Left lung (tissue), 10 donors: ENCODE data around the gene NLN. TPM values are rescaled to one million over a fixed set of nuclear protein-coding genes. Genes with fewer than 3 reads are reported as not detected.

Source experiments
- ATAC-seq: fragments of 200-7000 bp; cut with Tn5 transposase; one replicate; pipeline ENCODE4 v1.9.1; 2020; ENCODE audit warnings: moderate library complexity
- DNase-seq, 4 donors: peaks; one replicate each; pipeline ENCODE4 v3.0.0-alpha.2; 2013 to 2020
- H3K27ac ChIP-seq, 2 donors: fragments of 200-600 bp; sonication (generic) in 1 of 2; one replicate each; pipeline versions ENCODE4 v1.5.0 to v1.8.0; 2020 to 2021
- H3K27me3 ChIP-seq, 2 donors: fragments of 200-600 bp; sonication (generic) in 1 of 2; one replicate each; pipeline versions ENCODE4 v1.5.0 to v1.8.0; 2020 to 2021
- H3K36me3 ChIP-seq, 2 donors: fragments of 200-600 bp; sonication (generic) in 1 of 2; one replicate each; pipeline versions ENCODE4 v1.5.0 to v1.8.0; 2020 to 2021
- H3K4me1 ChIP-seq, 2 donors: fragments of 200-600 bp; one replicate each; pipeline ENCODE4 v1.8.0; 2021
- H3K4me3 ChIP-seq, 2 donors: fragments of 200-600 bp; sonication (generic) in 1 of 2; one replicate each; pipeline versions ENCODE4 v1.5.0 to v1.8.0; 2020 to 2021; ENCODE audit warnings: mild to moderate bottlenecking in 1 of 2
- H3K9me3 ChIP-seq, 2 donors: fragments of 200-600 bp; sonication (generic) in 1 of 2; one replicate each; pipeline versions ENCODE4 v1.5.0 to v1.8.0; 2020 to 2021
- intact Hi-C, 2 donors: fragments of 100-400 bp; cut with DNase I; formaldehyde crosslinking; loops; one replicate each; pipeline versions ENCODE4 v1.11.2 to v1.14.2; 2022
- polyA plus RNA-seq, 6 donors: library from polyadenylated mRNA; unstranded; fragments of 120-200 nt; gene quantifications; one replicate each; pipeline ENCODE4 v1.2.1, GENCODE V29; 2013; ENCODE audit not compliant: insufficient read length in 6 of 6
- total RNA-seq, 2 donors: library from RNA; stranded (reverse); fragmentation: NEBNext Ultra II Directional; extraction: Animal tissue kit (Norgen Biotek cat#: 25700); gene quantifications; one replicate each; pipeline ENCODE4 v1.2.1, GENCODE V29; 2021
- TF ChIP-seq, protein P1 (sequence below), 2 donors: fragments of 200-600 bp; sonication (generic) in 1 of 2; IDR thresholded peaks; one replicate each; pipeline versions ENCODE4 v1.5.0 to v1.8.0; 2021; ENCODE audit warnings: antibody characterized with exemption in 2 of 2
- donor health status: DM: no; HTN: yes; CAD: no.
- donor health status: DM: no; HTN: no; CAD: no.

Gene NLN
- total and polyA plus RNA-seq, 8 donors, result 18.0 to 29.1 (median 22.3) TPM

GRCh38 chr5:65809817-65810531, 88.0 kb downstream of the NLN start:
- no peak overlapping the region for H3K27ac ChIP-seq
- peaks cover 0 to 22% of the 10 kb centered on the region in 2 donors for H3K36me3 ChIP-seq

DNA sequence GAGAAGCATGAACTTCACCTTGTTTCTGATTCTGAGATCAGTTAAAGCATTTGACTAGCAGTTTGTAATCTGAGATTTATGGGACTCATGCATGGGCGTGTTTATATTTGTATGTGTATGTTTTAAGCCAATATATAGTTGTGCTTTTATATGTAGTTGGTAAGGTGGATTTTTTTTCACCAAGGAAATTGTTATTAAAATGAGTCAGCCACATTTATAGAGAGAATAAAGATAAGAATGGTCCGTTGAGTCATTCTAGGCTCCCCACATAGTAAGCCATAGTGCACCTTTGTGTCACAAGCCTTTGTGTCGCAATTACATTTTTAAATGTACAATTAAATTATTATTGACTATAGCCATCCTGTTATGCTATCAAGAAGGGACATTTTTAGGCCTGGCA, 89.0 kb downstream of the NLN start:
- no peak overlapping the region for H3K27ac ChIP-seq
- TF ChIP-seq, protein P1, sequence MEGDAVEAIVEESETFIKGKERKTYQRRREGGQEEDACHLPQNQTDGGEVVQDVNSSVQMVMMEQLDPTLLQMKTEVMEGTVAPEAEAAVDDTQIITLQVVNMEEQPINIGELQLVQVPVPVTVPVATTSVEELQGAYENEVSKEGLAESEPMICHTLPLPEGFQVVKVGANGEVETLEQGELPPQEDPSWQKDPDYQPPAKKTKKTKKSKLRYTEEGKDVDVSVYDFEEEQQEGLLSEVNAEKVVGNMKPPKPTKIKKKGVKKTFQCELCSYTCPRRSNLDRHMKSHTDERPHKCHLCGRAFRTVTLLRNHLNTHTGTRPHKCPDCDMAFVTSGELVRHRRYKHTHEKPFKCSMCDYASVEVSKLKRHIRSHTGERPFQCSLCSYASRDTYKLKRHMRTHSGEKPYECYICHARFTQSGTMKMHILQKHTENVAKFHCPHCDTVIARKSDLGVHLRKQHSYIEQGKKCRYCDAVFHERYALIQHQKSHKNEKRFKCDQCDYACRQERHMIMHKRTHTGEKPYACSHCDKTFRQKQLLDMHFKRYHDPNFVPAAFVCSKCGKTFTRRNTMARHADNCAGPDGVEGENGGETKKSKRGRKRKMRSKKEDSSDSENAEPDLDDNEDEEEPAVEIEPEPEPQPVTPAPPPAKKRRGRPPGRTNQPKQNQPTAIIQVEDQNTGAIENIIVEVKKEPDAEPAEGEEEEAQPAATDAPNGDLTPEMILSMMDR (IDR thresholded peaks at IDR 0.05), result no peak
- ATAC-seq (no peak), DNase-seq (no peak)
- H3K36me3 ChIP-seq, result peaks cover 0 to 22% of the 10 kb centered on the region in 2 donors
- H3K4me1 ChIP-seq, result no peaks in the 10 kb centered on the region
- intact Hi-C loops, result no loop called here
- no peak overlapping the region for H3K4me3 ChIP-seq
- H3K27me3 ChIP-seq, result no peaks in the 10 kb centered on the region
- no peaks in the 10 kb centered on the region for H3K9me3 ChIP-seq

More at GRCh38 chr5:65809817-65810531, 88.0 kb downstream of the NLN start:
- Histone ChIP-seq H3K27me3 (no peaks in the 10 kb centered on the region), H3K4me3 (no peak overlapping the region), H3K9me3 (no peaks in the 10 kb centered on the region), H3K4me1 (no peaks in the 10 kb centered on the region)
- DNase-seq (peak in 1 of 4 donors; percentile 24), ATAC-seq (peak; percentile 64)
- TF ChIP-seq, protein P1 (IDR thresholded peaks at IDR 0.05), result no peak
- intact Hi-C loops, result no loop called here

DNA sequence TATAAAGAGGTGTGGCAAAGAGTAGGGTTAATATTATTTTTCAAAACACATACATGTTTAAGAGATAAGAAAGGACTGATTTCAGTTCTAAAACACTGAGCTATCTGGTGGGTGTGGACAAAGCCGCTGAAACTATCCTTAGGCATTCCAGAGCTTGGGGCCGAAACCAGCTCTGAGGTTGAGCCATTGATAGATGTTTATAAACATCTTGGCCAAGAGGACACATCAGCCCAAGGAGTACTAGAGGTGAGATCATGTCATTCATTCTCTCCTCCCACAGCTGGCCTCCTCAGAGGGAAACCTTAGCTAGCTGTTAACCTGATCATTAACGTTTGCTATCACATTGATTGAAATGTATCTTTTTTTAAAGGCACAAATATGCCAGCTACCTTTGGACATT, 89.9 kb downstream of the NLN start:
- Histone ChIP-seq H3K27ac (no peak overlapping the region), H3K4me3 (no peak overlapping the region), H3K9me3 (no peaks in the 10 kb centered on the region), H3K27me3 (no peaks in the 10 kb centered on the region), H3K4me1 (no peaks in the 10 kb centered on the region), H3K36me3 (peaks cover 0 to 22% of the 10 kb centered on the region in 2 donors)
- ATAC-seq (no peak), DNase-seq (no peak)
- TF ChIP-seq, protein P1 (IDR thresholded peaks at IDR 0.05), result no peak
- intact Hi-C loops, result no loop called here

GRCh38 chr5:65812648-65813047, 90.6 kb downstream of the NLN start:
- Histone ChIP-seq H3K9me3 (no peaks in the 10 kb centered on the region), H3K27me3 (no peaks in the 10 kb centered on the region), H3K4me1 (no peaks in the 10 kb centered on the region), H3K36me3 (peaks cover 0 to 22% of the 10 kb centered on the region in 2 donors), H3K27ac (no peak overlapping the region), H3K4me3 (no peak overlapping the region)
- DNase-seq (no peak), ATAC-seq (no peak)
- TF ChIP-seq, protein P1 (IDR thresholded peaks at IDR 0.05), result no peak
- intact Hi-C loops, result no loop called here

GRCh38 chr5:65813174-65813573, 91.2 kb downstream of the NLN start:
- intact Hi-C loops, result no loop called here
- Histone ChIP-seq H3K27ac (no peak overlapping the region), H3K9me3 (no peaks in the 10 kb centered on the region), H3K4me3 (no peak overlapping the region), H3K4me1 (no peaks in the 10 kb centered on the region), H3K36me3 (peaks cover 0 to 22% of the 10 kb centered on the region in 2 donors), H3K27me3 (no peaks in the 10 kb centered on the region)
- TF ChIP-seq, protein P1 (IDR thresholded peaks at IDR 0.05), result no peak
- no peak for ATAC-seq
- no peak for DNase-seq
